ENCODE measurements around the gene RXRA. TPM values are rescaled to one million over a fixed set of nuclear protein-coding genes. Genes with fewer than 3 reads are reported as not detected.

RXRA gene
- total RNA-seq, 1 experiment from 2014 or later: 31.6 TPM

DNA sequence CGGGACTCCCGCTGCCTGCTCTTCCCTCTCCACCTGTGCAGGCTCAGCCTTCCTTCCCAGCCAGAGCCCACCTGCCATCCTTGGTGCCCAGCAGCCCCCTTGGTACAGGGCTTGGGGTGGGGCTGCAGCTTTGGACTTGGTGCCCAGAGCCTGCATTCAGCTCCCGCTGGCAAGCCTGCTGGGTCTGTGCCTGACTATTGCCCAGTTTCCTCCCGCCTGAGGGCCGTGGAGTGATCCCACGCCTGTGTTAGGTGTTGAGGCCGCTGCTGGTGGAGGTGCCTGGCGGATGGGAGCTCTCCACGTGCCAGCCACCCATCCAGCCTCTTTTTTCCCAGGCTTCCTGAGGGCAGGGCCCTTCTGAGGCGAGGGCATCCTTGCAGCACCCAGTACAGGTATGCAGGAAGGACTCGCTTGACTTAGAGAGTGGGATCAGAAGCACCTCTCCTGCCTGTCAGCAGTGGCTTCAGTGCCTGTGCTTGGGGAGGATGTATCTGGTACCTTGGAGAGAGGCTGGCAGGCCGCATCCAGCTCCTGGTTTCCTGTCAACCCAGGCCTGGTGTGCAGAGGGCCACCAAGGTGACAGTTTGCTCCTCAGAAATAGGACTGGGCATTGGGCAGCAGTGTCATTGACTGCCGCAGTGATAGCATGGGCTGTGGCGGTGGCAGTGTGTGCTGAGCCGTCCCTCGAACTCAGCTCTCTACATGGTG is 7.8 kb downstream of the RXRA start:
- no TSS peak for BruUV-seq (replicated peaks)
- ATAC-seq (no peak), DNase-seq (ENCODE audit: low read depth, low spot score) (no peak)
- Histone ChIP-seq H3K4me3 (ENCODE audit: low read depth in 2 of 2, low read length in 2 of 2) (no peak overlapping the region), H3K27ac (ENCODE audit: low read length) (no peak overlapping the region), H3K36me3 (ENCODE audit: control insufficient read depth, insufficient read depth, low read length) (no peaks in the 10 kb centered on the region), H3K27me3 (ENCODE audit: control insufficient read depth, insufficient read depth, low read length) (no peaks in the 10 kb centered on the region), H3K9me3 (ENCODE audit: control insufficient read depth, insufficient read depth, low read depth, low read length) (no peaks in the 10 kb centered on the region), H3K4me1 (ENCODE audit: control insufficient read depth, insufficient read depth, low read length) (peaks cover 27% of the 10 kb centered on the region)
- intact Hi-C loops (cut with micrococcal nuclease; ENCODE audit: unreplicated experiment) (no loop called here), in situ Hi-C loops (cut with HindIII; ENCODE audit: low pct_unique_long_range_greater_than_20kb, low sequenced_read_pairs) (no loop called here)
- CTCF ChIA-PET: no interaction called here
- POLR2A ChIA-PET: no interaction called here
- peak; percentile 80 to 88 for TF ChIP-seq REST (IDR thresholded peaks at IDR 0.05; ENCODE audit: insufficient read depth in 1 of 2, low read depth in 2 of 2, low read length in 1 of 2)
- TF ChIP-seq, protein P1, sequence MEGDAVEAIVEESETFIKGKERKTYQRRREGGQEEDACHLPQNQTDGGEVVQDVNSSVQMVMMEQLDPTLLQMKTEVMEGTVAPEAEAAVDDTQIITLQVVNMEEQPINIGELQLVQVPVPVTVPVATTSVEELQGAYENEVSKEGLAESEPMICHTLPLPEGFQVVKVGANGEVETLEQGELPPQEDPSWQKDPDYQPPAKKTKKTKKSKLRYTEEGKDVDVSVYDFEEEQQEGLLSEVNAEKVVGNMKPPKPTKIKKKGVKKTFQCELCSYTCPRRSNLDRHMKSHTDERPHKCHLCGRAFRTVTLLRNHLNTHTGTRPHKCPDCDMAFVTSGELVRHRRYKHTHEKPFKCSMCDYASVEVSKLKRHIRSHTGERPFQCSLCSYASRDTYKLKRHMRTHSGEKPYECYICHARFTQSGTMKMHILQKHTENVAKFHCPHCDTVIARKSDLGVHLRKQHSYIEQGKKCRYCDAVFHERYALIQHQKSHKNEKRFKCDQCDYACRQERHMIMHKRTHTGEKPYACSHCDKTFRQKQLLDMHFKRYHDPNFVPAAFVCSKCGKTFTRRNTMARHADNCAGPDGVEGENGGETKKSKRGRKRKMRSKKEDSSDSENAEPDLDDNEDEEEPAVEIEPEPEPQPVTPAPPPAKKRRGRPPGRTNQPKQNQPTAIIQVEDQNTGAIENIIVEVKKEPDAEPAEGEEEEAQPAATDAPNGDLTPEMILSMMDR (IDR thresholded peaks at IDR 0.05): no peak

DNA sequence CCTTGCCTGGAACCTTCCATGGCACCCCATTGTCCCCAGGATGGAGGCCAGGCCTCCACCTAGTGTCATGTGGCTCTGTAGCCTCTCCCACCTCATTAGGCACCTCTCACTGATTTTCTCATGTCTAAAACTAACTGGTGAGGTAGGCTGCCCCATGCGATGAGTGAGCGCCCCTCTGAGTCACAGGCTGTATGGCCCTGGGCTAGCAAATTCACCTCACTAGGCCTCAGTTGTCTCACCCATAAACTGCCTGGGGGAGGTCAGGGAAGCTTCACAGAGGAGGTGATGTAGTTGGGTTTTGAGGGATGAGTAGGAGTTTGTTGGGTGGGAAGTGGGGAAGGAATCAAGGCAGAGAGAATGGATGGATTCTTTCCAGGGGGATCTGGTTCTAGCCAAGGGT is 8.8 kb downstream of the RXRA start:
- ChIA-PET CTCF (no interaction called here), POLR2A (no interaction called here)
- no peak overlapping the region for H3K4me3 ChIP-seq (ENCODE audit: low read depth in 2 of 2, low read length in 2 of 2)
- DNase-seq (ENCODE audit: low read depth, low spot score) (no peak), ATAC-seq (no peak)
- in situ Hi-C loops (cut with HindIII; ENCODE audit: low pct_unique_long_range_greater_than_20kb, low sequenced_read_pairs) (no loop called here), intact Hi-C loops (cut with micrococcal nuclease; ENCODE audit: unreplicated experiment) (no loop called here)
- no peaks in the 10 kb centered on the region for H3K9me3 ChIP-seq (ENCODE audit: control insufficient read depth, insufficient read depth, low read depth, low read length)
- no peak for TF ChIP-seq SIN3A (IDR thresholded peaks at IDR 0.05; ENCODE audit: borderline replicate concordance, insufficient read depth, low read depth, low read length)
- no peak overlapping the region for H3K27ac ChIP-seq (ENCODE audit: low read length)
- peaks cover 24% of the 10 kb centered on the region for H3K4me1 ChIP-seq (ENCODE audit: control insufficient read depth, insufficient read depth, low read length)
- BruUV-seq (replicated peaks): no TSS peak
- no peaks in the 10 kb centered on the region for H3K27me3 ChIP-seq (ENCODE audit: control insufficient read depth, insufficient read depth, low read length)
- no peaks in the 10 kb centered on the region for H3K36me3 ChIP-seq (ENCODE audit: control insufficient read depth, insufficient read depth, low read length)

- ChIA-PET POLR2A (no interaction called here), CTCF (no interaction called here)
- intact Hi-C loops (cut with micrococcal nuclease; ENCODE audit: unreplicated experiment) (no loop called here), in situ Hi-C loops (cut with HindIII; ENCODE audit: low pct_unique_long_range_greater_than_20kb, low sequenced_read_pairs) (no loop called here)
- H3K9me3 ChIP-seq (ENCODE audit: control insufficient read depth, insufficient read depth, low read depth, low read length): no peaks in the 10 kb centered on the region
- H3K4me3 ChIP-seq (ENCODE audit: low read depth in 2 of 2, low read length in 2 of 2): no peak overlapping the region
- H3K36me3 ChIP-seq (ENCODE audit: control insufficient read depth, insufficient read depth, low read length): no peaks in the 10 kb centered on the region
- no peak for DNase-seq (ENCODE audit: low read depth, low spot score)
- no TSS peak for BruUV-seq (replicated peaks)
- no peaks in the 10 kb centered on the region for H3K27me3 ChIP-seq (ENCODE audit: control insufficient read depth, insufficient read depth, low read length)
- no peak for ATAC-seq
- H3K27ac ChIP-seq (ENCODE audit: low read length): no peak overlapping the region
- TF ChIP-seq, protein P1 (IDR thresholded peaks at IDR 0.05): no peak
- TF ChIP-seq SIN3A (IDR thresholded peaks at IDR 0.05; ENCODE audit: borderline replicate concordance, insufficient read depth, low read depth, low read length) (no peak), POLR2AphosphoS5 (IDR thresholded peaks at IDR 0.05; ENCODE audit: low read depth, low read length) (no peak), TCF7L2 (IDR thresholded peaks at IDR 0.05; ENCODE audit: low read depth, low read length) (no peak), REST (IDR thresholded peaks at IDR 0.05; ENCODE audit: insufficient read depth in 1 of 2, low read depth in 2 of 2, low read length in 1 of 2) (no peak)
- peaks cover 21% of the 10 kb centered on the region for H3K4me1 ChIP-seq (ENCODE audit: control insufficient read depth, insufficient read depth, low read length)
These were observed 9.4 kb downstream of the RXRA start for GRCh38 chr9:134335486-134336220.

All from Panc1 (cell line).